GM11168 (cell line): Measurements from ENCODE around the gene PHLDB2.

Experiments
- in situ Hi-C: fragments of 300-500 bp; cut with MboI; formaldehyde crosslinking; loops from one replicate; pipeline ENCODE4 v1.12.0; 2022; ENCODE audit warnings: low sequenced_read_pairs; ENCODE audit not compliant: unreplicated experiment

Gene PHLDB2

GRCh38 chr3:111874177-111874820 is 15.2 kb downstream of the PHLDB2 start:
- in situ Hi-C loops, result no loop called here

- in situ Hi-C loops, result no loop called here
These were observed 22.4 kb downstream of the PHLDB2 start for GRCh38 chr3:111881480-111881879.

- in situ Hi-C loops, result no loop called here
These were observed 23.1 kb downstream of the PHLDB2 start for GRCh38 chr3:111882194-111882593.

- in situ Hi-C loops, result no loop called here
These were observed 23.7 kb downstream of the PHLDB2 start for GRCh38 chr3:111882799-111883198.

GRCh38 chr3:111884411-111885018 is 25.4 kb downstream of the PHLDB2 start:
- in situ Hi-C loops, result no loop called here

- in situ Hi-C loops, result no loop called here
These were observed 26.5 kb downstream of the PHLDB2 start for GRCh38 chr3:111885578-111885977.

GRCh38 chr3:111890051-111890580 is 31.1 kb downstream of the PHLDB2 start:
- in situ Hi-C loops, result no loop called here

GRCh38 chr3:111892070-111892469 is 33.0 kb downstream of the PHLDB2 start:
- in situ Hi-C loops, result no loop called here

GRCh38 chr3:111895071-111895470 is 36.0 kb downstream of the PHLDB2 start:
- in situ Hi-C loops, result no loop called here

GRCh38 chr3:111899966-111900365 is 40.9 kb downstream of the PHLDB2 start:
- in situ Hi-C loops, result no loop called here

GRCh38 chr3:111901637-111902036 is 42.6 kb downstream of the PHLDB2 start:
- in situ Hi-C loops, result no loop called here

GRCh38 chr3:111902534-111902933 is 43.5 kb downstream of the PHLDB2 start:
- in situ Hi-C loops, result no loop called here

GRCh38 chr3:111903067-111903511 is 44.0 kb downstream of the PHLDB2 start:
- in situ Hi-C loops, result no loop called here

- in situ Hi-C loops, result no loop called here
These were observed 45.5 kb downstream of the PHLDB2 start for GRCh38 chr3:111904376-111905241.

GRCh38 chr3:111906656-111907055 is 47.6 kb downstream of the PHLDB2 start:
- in situ Hi-C loops, result no loop called here

- in situ Hi-C loops, result no loop called here
These were observed 48.1 kb downstream of the PHLDB2 start for GRCh38 chr3:111907151-111907550.

GRCh38 chr3:111910806-111911205 is 51.7 kb downstream of the PHLDB2 start:
- in situ Hi-C loops, result no loop called here

- in situ Hi-C loops, result no loop called here
These were observed 52.4 kb downstream of the PHLDB2 start for GRCh38 chr3:111911446-111911845.

GRCh38 chr3:111913163-111913763 is 54.2 kb downstream of the PHLDB2 start:
- in situ Hi-C loops, result no loop called here

- in situ Hi-C loops, result no loop called here
These were observed 56.8 kb downstream of the PHLDB2 start for GRCh38 chr3:111915905-111916304.
